Gastrocnemius medialis (tissue), 4 donors: ENCODE data around the gene CCDC47. TPM values are rescaled to one million over a fixed set of nuclear protein-coding genes. Genes with fewer than 3 reads are reported as not detected.
A peak's percentile ranks its signal among the peaks of the same experiment; 100 is the strongest.

ENCODE experiments used
- ATAC-seq, 2 donors: fragments of 150-250 bp; one replicate each; pipeline ENCODE4 v1.9.1; 2016
- DNase-seq, 2 donors: peaks; one replicate each; pipeline ENCODE4 v3.0.0-alpha.2; 2019
- H3K27ac ChIP-seq, 4 donors: fragments of 200-600 bp; sonication (generic); 1 replicate in 1 of 4; 2 replicates in 3 of 4; pipeline ENCODE4 v1.5.1; 2016 to 2018; ENCODE audit warnings: mild to moderate bottlenecking in 2 of 4, moderate library complexity in 1 of 4
- H3K27me3 ChIP-seq, 3 donors: fragments of 200-600 bp; sonication (generic) in 2 of 3; 1 replicate in 1 of 3; 2 replicates in 2 of 3; pipeline versions ENCODE4 v1.5.1 to v1.6.0; 2016 to 2019; ENCODE audit warnings: mild to moderate bottlenecking in 1 of 3, moderate library complexity in 1 of 3
- H3K36me3 ChIP-seq, 2 donors: fragments of 200-600 bp; sonication (generic) in 1 of 2; one replicate each; pipeline ENCODE4 v1.5.1; 2017 to 2018
- H3K4me1 ChIP-seq, 2 donors: fragments of 200-600 bp; sonication (generic) in 1 of 2; one replicate each; pipeline ENCODE4 v1.5.1; 2016 to 2017; ENCODE audit warnings: mild to moderate bottlenecking in 2 of 2
- H3K4me3 ChIP-seq, 4 donors: fragments of 200-600 bp; sonication (generic) in 3 of 4; 1 replicate in 1 of 4; 2 replicates in 3 of 4; pipeline ENCODE4 v1.5.1; 2016 to 2019; ENCODE audit warnings: mild to moderate bottlenecking in 2 of 4
- H3K9me3 ChIP-seq, 3 donors: fragments of 200-600 bp; sonication (generic) in 2 of 3; 1 replicate in 1 of 3; 2 replicates in 2 of 3; pipeline ENCODE4 v1.5.1; 2016 to 2019
- CTCF ChIP-seq, 5 experiments: fragments of 450-650 bp in 3 of 5; fragments of 200-600 bp in 2 of 5; sonication (generic) in 2 of 5; IDR thresholded peaks in 4 of 5; conservative IDR thresholded peaks in 1 of 5; 1 replicate in 4 of 5; 2 replicates in 1 of 5; pipeline ENCODE4 v1.5.1; 2016 to 2019; ENCODE audit warnings: antibody characterized with exemption in 5 of 5, mild to moderate bottlenecking in 3 of 5, moderate library complexity in 3 of 5
- POLR2A ChIP-seq, 2 donors: fragments of 450-650 bp; IDR thresholded peaks; one replicate each; pipeline ENCODE4 v1.6.1; 2017; ENCODE audit warnings: antibody characterized with exemption in 2 of 2, mild to moderate bottlenecking in 2 of 2, moderate library complexity in 2 of 2
- in situ Hi-C, 4 donors: fragments of 200-750 bp; cut with MboI; loops; one replicate each; pipeline versions ENCODE4 v1.15.0 to v1.8.0; 2017; ENCODE audit warnings: low sequenced_read_pairs in 4 of 4
- intact Hi-C: fragments of 100-400 bp; cut with DNase I; formaldehyde crosslinking; loops from one replicate; pipeline ENCODE4 v1.15.1; 2023; ENCODE audit warnings: low total_unique reads
- total RNA-seq, 4 donors: library from RNA; depleted of rRNA; stranded (reverse); fragments of >200 nt; gene quantifications; one replicate each; pipeline versions ENCODE4 v1.1.0 to v1.2.3, GENCODE V29; 2016

CCDC47 gene
- total RNA-seq, 4 donors from 2014 or later: 81.0 to 110 (median 86.8) TPM

- Histone ChIP-seq H3K36me3 (no peaks in the 10 kb centered on the region), H3K9me3 (no peaks in the 10 kb centered on the region), H3K27me3 (no peaks in the 10 kb centered on the region), H3K4me3 (peak overlapping the region; percentile 92 to 98 (median 94)), H3K4me1 (peaks cover 40 to 47% of the 10 kb centered on the region in 2 donors), H3K27ac (peak overlapping the region; percentile 92 to 98 (median 98))
- ATAC-seq (no peak), DNase-seq (no peak)
- TF ChIP-seq CTCF (IDR thresholded peaks at IDR 0.05 in 4 of 5, conservative IDR thresholded peaks at IDR 0.05 in 1 of 5) (no peak), POLR2A (IDR thresholded peaks at IDR 0.05) (no peak)
- intact Hi-C loops: loop anchor here (2.0 to 10.0 kb wide), 3 partner anchors 153 to 1851 kb away; partner anchors contain the start of genes INTS2 and MAP3K3
- in situ Hi-C loops: no loop called here
Observed at GRCh38 chr17:63775420-63775819, 2.0 kb upstream of the CCDC47 start.

- H3K4me1 ChIP-seq: peaks cover 34 to 42% of the 10 kb centered on the region in 2 donors
- intact Hi-C loops: loop anchor here (2.0 to 10.0 kb wide), 3 partner anchors 152 to 1850 kb away; partner anchors contain the start of genes INTS2 and MAP3K3
Observed at GRCh38 chr17:63774969-63775265, 1.5 kb upstream of the CCDC47 start.

GRCh38 chr17:63774141-63774968 lies 958 bp upstream of the CCDC47 start, which contains the start of gene DDX42:
DDX42 (plus strand) TSS chr17:63774170; CDS start chr17:63787050, 12,880 bp downstream.
- H3K4me1 ChIP-seq: peaks cover 32 to 36% of the 10 kb centered on the region in 2 donors
- intact Hi-C loops: loop anchor here (2.0 to 10.0 kb wide), 3 partner anchors 152 to 1850 kb away; partner anchors contain the start of genes INTS2 and MAP3K3

More at GRCh38 chr17:63774969-63775265, 1.5 kb upstream of the CCDC47 start:
- H3K9me3 ChIP-seq: no peaks in the 10 kb centered on the region
- ATAC-seq: no peak
- in situ Hi-C loops: no loop called here
- H3K36me3 ChIP-seq: no peaks in the 10 kb centered on the region
- peak overlapping the region; percentile 92 to 98 (median 94) for H3K4me3 ChIP-seq
- DNase-seq: no peak
- H3K27ac ChIP-seq: peak overlapping the region; percentile 92 to 98 (median 98)
- no peaks in the 10 kb centered on the region for H3K27me3 ChIP-seq
- TF ChIP-seq POLR2A (IDR thresholded peaks at IDR 0.05): no peak
- TF ChIP-seq CTCF (IDR thresholded peaks at IDR 0.05 in 4 of 5, conservative IDR thresholded peaks at IDR 0.05 in 1 of 5): no peak

GRCh38 chr17:63772801-63773271 lies 561 bp downstream of the CCDC47 start:
- H3K27ac ChIP-seq: peak overlapping the region; percentile 92 to 98 (median 98)
- peak overlapping the region; percentile 76 to 98 (median 92) for H3K4me3 ChIP-seq
- TF ChIP-seq POLR2A (IDR thresholded peaks at IDR 0.05) (no peak), CTCF (IDR thresholded peaks at IDR 0.05 in 4 of 5, conservative IDR thresholded peaks at IDR 0.05 in 1 of 5) (no peak)
- intact Hi-C loops (loop anchor here (1.0 to 10.0 kb wide), 5 partner anchors 32 to 1848 kb away; partner anchors contain the start of genes FTSJ3, INTS2, PSMC5 and STRADA), in situ Hi-C loops (no loop called here)
- ATAC-seq: no peak
- H3K9me3 ChIP-seq: no peaks in the 10 kb centered on the region
- peak in 1 of 2 donors; percentile 4 for DNase-seq
- no peaks in the 10 kb centered on the region for H3K27me3 ChIP-seq
- H3K4me1 ChIP-seq: peaks cover 32 to 34% of the 10 kb centered on the region in 2 donors
- H3K36me3 ChIP-seq: no peaks in the 10 kb centered on the region

More at GRCh38 chr17:63774141-63774968, 958 bp upstream of the CCDC47 start, which contains the start of gene DDX42:
- Histone ChIP-seq H3K4me3 (peak within 1 kb of the TSS; percentile 92 to 98 (median 94)), H3K27me3 (no peaks in the 10 kb centered on the region), H3K9me3 (no peaks in the 10 kb centered on the region), H3K36me3 (no peaks in the 10 kb centered on the region), H3K27ac (peak within 1 kb of the TSS; percentile 92 to 98 (median 98))
- DNase-seq (peak; percentile 4 to 52), ATAC-seq (peak in 1 of 2 donors; percentile 2)
- TF ChIP-seq CTCF (IDR thresholded peaks at IDR 0.05 in 4 of 5, conservative IDR thresholded peaks at IDR 0.05 in 1 of 5) (peak in 2 of 5 experiments; percentile 8 to 24), POLR2A (IDR thresholded peaks at IDR 0.05) (peak; percentile 67 to 78)
- in situ Hi-C loops: no loop called here
